ENCODE data around the gene LRRC8E.

DNA sequence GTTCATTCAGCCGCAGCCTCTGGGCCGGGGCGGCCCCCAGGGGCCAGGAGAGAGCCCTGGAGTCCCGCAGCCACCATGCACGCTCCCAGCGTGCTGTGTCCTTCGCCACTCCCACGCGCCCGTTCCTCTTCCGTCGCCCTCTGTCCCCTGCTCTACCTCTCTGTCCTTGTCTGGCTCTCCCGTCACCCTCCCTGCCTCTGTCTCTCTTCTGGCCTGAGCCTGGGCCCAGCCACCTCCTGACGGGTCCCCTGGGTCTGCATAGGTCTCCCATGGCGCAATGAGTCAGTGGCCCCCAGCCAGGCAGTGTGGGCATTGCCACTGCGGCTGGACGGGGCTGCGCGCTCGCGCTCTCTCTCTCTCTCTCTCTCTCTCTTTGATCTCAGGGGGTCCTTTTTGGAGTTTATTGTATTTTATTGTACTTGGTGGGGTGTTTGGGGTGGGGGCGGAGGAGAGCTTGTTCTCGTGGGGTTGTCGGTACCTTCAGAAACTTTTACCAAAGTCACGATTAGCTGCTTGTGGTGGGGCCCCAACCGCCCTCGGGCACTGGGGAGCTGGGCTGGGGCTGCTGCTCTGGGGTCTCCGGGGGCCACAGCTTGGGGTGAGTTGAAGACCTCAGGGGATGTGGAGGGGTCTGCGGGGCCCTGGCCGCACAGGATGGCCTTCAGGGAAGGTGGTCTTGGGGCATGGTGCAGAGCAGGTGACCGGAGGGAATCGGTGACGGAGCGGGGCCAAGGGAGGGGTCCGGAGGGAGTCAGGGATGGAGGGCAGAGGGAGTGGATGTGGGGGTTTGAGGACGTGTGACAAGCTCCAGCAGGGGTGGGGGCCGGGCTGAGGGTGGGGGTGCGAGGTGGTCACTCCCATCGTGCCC lies 24.6 kb downstream of the LRRC8E start:
- TF ChIP-seq, protein P1, sequence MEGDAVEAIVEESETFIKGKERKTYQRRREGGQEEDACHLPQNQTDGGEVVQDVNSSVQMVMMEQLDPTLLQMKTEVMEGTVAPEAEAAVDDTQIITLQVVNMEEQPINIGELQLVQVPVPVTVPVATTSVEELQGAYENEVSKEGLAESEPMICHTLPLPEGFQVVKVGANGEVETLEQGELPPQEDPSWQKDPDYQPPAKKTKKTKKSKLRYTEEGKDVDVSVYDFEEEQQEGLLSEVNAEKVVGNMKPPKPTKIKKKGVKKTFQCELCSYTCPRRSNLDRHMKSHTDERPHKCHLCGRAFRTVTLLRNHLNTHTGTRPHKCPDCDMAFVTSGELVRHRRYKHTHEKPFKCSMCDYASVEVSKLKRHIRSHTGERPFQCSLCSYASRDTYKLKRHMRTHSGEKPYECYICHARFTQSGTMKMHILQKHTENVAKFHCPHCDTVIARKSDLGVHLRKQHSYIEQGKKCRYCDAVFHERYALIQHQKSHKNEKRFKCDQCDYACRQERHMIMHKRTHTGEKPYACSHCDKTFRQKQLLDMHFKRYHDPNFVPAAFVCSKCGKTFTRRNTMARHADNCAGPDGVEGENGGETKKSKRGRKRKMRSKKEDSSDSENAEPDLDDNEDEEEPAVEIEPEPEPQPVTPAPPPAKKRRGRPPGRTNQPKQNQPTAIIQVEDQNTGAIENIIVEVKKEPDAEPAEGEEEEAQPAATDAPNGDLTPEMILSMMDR (IDR thresholded peaks at IDR 0.05), result no peak
- no peak for TF ChIP-seq POLR2A (IDR thresholded peaks at IDR 0.05)

All from body of pancreas (tissue), 4 donors.